HG03060 (cell line): Measurements from ENCODE around the gene FMO1.
A peak's percentile ranks its signal among the peaks of the same experiment; 100 is the strongest.
"Not testable (repeated sequence)": the region's sequence is repeated elsewhere in the genome, so short reads cannot be mapped to it uniquely, and the experiment has no call there.

Source experiments
- ATAC-seq: cut with Tn5 transposase; IDR thresholded peaks from one replicate; pipeline ENCODE4 v1.9.1; 2021; ENCODE audit warnings: low read depth, moderate number of reproducible peaks; ENCODE audit not compliant: unreplicated experiment

FMO1 gene

DNA sequence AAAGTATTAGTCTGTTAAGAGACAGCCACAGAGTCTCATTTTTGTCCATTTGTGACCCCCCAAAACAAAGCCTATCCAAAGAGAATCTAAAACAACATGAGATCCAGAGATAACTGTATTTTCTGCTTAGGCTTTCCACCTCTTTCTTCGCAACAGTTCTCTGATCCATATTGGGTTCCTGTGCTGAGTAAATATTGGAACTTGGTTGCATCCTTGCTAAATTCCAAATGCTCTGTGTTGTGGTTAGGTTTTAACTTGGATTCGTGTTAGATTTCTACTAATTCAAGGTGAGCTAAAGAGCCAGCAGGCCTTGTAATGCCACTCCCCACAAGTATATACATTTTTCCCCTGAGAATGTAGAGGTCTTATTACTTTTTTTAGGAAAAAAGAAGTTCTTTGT, 29.2 kb downstream of the FMO1 start:
- no peak for ATAC-seq

DNA sequence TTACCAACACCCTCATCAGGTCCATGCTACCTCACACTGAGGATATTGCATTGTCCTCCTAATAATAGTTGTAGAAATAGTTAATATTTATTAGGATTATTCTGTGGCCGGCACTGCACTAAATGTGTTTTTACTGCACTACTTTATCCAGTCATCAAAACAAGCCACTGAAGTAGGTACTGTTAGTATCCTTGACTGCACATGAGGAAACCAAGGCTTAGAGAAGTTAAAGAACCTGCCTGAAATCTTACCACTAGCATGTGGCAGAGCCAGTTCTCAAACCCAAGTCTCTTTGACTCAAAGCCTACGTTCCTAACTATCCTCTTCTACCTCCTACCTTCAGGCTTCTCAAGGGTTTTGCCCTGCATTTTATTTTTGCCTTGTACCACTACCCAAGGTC, 30.9 kb downstream of the FMO1 start:
- no peak for ATAC-seq

DNA sequence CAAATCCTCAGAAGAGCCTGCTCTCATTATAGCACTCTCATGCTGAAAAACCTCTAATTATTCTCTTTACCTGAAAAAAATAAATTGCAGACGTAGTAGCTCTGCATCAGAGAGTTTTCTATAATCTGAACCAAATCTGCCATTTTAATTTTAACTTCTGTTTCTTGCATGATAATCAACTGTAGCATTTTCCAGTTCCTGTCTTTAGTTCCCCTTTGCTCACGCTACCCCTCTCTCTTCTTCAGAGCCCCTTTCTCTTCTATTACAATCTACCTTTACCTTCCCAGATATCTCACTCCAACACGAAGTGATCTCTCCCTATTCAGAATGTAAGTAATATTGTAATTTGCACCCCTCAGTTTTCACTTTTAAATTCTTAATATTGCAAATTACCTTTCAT, 31.4 kb downstream of the FMO1 start:
- no peak for ATAC-seq

DNA sequence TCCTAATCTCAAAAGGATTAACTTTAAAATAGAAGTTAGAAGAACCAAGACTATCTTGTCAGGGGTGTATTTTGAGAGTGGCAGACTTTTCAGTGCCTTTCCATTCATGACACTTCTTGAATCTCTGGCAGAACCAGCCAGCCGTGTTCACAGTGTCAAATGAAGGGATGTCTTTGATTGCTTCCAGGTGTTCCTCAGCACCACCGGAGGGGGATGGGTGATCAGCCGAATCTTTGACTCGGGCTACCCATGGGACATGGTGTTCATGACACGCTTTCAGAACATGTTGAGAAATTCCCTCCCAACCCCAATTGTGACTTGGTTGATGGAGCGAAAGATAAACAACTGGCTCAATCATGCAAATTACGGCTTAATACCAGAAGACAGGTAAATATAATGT, 32.3 kb downstream of the FMO1 start:
- no peak for ATAC-seq

DNA sequence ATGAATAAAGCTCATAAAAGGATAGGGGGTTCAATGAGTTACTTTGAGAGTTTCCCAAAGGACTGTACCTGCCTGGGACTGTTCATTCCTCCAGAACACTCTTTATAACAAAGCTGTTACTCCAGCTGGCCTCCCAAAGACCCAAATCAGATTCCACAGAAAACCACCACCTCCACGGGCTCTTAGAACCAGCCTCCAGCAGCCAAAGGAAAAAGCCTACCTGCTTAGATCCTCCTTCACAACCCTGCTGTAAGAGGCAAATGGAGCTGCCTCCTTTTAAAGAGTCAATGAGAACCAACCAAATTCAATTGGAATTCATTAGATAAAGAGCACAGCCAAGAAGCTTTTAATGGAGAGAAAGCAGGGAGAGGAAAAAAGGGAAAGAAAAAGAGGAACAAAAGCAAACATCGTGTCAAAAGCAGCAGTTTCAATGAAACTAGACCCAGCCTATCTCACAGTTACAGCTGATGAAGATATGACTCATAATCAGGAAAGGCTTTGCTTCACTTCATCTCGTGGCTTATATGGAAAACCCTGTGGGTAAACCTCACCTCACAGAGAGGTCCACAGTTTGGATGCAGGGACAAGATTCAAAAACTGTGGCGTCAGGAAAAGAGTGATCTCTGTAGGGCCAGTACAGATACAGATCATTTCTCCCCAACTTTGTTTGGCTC, 37.9 kb downstream of the FMO1 start:
- no peak for ATAC-seq

DNA sequence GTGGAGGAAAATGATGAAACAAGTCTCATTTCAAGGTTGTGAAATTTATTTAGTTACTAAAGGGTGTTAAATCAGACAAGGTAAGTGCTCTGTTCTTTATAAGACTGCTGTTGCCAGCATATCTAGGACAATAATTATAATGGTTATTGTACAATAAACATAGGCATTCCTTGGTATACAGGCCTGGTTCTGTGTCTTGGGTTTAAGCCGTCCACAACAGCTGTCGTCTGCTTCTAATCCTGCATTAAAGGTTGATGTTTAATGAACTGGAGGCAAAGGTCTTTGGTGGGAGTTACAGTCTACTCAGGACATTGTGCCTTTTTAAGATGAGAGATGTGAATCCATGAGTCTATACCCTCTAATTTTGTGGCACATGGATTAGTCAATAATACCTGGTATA, 42.3 kb downstream of the FMO1 start:
- no peak for ATAC-seq

DNA sequence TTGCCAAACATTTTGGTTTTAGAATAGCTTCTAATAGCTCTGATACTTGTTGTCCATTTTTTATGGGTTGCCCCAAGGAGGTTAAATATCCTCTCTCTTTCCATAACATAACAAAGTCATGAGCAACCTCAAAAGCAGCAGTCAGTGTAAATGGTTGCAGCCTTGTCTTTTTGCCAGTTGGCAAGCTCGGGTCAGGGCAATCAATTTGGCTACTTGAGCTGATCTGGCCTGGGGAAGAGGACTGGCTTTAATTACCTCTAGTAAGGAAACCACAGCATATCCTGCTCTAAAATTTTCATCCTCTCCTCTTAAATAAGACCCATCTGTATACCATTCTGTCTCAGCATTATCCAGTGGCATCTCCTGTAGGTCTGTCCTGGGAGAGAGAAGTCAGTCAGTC, 44.5 kb downstream of the FMO1 start:
- ATAC-seq = no peak

DNA sequence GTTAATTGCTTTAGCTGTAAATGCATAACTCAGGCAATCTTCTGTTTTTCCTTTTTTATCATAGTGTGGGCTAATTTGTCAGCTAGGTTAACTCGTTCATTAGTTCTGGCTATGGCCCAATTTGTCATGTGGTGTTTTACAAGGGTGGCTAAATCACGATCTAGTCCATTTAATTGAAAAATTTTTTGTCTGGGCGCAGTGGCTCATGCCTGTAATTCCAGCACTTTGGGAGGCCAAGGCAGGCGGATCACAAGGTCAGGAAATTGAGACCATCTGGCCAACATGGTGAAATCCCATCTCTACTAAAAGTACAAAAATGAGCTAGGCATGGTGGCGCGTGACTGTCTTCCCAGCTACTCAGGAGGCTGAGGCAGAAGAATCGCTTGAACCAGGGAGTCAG, 47.1 kb downstream of the FMO1 start:
- not testable (repeated sequence) for ATAC-seq

DNA sequence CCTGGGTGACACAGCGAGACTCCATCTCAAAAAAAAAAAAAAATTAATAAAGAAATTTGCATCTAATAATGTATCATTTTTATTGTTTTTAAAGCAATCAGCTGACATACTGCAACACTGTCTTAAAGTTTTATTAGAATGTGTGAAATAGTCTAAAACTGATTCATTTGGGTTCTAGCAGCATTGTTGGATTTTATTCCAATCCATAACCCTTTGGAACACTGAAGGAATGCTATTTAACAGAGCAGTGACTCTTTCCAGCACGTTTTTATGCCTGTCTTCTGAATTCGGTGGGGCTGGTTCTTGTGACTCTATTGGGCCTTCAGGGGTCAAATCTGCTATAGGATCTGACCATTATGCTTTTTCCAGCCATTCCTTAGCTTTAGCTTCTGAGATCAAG, 47.5 kb downstream of the FMO1 start:
- no peak for ATAC-seq

DNA sequence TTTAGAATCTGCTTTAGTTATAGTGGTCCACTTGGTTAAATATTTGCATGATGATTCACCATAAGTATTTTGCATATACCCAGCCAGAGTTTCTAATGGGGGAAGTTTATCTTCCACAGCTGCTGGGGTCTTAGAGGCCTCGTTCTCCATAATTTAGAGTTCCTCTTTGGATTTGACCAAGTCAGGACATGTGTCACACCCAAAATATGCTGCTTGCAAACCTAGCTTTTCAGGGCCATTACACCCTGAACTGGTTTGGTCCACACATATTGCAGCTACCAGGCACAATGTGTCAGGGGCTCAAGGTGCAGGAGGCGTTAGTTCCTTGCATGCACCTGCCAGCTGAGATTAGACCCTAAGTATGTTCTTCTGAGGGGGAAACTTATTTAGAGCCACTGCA, 48.6 kb downstream of the FMO1 start:
- no peak for ATAC-seq

DNA sequence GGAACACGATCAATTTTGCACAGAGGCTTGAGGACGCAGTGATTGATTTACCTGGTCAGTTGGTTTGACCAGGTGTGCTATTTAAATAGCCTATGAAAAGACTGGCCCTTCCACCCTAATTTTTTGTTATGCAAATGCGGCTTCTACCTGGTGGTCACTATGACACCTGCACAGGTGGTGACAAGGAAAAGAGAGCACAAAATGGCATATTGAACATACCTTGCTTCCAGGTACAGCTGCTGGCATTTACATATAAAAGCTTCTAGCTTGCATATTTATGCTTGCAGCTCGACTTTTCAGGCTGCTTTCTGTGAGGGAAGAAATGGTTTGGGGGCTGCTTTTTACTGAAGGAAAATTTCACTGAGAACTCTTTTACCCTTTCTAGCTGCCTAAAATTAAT, 50.4 kb downstream of the FMO1 start:
- ATAC-seq = no peak

DNA sequence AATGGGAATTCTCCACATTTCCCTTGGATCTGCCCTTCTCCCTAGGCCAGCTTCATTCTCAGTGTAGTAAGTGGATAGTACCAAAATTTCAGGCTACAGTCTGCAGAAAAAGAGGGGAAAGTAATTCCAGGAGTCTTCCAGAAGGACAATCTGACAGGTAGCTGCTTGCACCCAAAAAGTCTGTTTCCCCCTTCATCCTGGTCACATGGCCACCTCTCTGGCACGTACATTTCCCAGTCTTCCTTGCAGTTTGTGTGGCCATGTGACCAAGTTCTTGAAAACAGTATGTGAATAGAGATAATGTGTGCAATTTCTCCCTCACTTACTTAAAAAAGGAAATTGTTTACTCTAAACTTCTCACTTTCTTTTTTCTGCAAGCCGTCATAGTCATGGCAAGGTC, 51.0 kb downstream of the FMO1 start:
- no peak for ATAC-seq

DNA sequence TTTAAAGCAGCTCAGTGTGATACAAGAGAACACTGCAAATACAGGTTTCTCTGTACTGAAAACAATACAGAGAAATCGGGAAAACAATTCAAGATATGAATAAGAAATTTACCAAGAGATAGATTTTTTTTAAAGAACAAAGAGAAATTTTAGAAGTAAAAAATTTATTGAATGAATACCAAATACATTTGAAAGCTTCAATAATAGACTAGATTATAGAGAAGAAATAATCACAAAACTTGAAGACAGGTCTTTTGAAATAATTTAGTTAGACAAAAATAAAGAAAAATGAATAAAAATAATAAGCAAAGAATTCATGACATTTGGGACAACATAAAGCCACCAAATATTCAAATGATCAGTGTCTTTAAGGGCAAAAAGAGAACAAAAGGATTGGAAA, 52.1 kb downstream of the FMO1 start:
- ATAC-seq = no peak

DNA sequence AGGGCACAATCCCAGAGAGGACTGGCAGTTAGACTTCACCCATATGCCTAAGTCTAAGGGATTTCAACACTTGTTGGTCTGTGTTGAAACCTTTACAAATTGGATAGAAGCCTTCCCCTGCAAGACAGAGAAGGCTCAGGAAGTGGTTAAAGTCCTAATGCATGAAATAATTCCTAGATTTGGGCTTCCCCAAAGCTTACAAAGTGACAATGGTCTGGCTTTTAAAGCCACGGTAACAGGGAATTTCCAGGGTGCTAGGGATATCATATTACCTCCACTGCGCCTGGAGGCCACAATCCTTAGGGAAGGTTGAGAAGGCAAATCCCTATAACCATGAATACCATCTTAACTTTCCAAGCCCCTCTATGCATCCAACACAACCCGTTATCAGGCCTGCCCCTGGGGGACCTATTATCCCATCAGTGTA, 62.4 kb downstream of the FMO1 start:
- no peak for ATAC-seq

DNA sequence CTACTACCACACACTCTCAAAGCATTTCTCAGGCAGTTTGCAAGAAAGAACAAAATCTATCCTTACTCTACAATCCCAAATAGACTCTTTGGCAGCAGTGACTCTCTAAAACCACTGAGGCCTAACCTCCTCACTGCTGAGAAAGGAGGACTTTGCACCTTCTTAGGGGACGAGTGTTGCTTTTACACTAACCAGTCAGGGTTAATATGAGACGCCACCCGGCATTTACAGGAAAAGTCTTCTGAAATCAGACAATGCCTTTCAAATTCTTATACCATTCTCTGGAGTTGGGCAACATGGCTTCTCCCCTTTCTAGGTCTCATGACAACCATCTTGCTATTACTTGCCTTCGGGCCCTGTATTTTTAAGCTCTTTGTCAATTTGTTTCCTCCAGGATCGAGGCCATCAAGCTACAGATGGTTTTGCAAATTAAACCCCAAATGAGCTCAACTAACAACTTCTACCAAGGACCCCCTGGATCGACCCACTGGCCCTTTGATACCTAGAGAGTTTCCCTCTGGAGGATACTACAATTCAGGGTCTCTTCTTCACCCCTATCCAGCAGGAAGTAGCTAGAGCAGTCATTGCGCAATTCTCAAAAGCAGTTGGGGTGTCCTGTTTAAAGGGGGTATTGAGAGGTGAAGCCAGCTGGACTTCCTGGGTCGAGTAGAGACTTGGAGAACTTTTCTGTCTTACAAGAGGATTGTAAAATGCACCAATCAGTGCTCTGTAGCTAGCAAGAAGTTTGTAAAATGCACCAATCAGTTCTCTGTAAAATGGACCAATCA, 63.7 kb downstream of the FMO1 start:
- no peak for ATAC-seq

DNA sequence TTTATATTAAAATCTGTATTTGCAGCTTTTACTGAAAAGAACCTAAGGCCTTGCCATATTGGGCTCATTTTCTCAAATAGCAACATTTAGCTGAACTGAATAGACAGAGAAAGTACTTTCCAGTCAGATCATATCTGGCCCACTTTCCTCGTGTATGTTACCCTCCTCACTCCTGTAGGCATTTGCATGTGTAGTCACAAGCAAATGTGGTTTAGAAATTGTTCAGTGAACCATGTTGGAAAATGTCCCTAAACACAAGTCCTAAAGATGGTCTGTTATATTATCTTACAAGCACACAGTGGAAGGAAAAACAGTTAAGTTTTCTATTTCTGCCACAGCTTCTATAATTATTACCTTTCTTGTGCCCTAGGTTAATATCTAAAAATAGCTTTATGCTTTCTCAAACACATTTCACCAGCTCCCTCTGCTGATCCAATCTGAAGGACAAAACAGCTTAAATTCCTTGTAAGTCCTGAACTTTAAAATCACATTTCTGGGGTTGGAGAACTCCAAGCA, 65.1 kb downstream of the FMO1 start:
- peak; percentile 54 for ATAC-seq

DNA sequence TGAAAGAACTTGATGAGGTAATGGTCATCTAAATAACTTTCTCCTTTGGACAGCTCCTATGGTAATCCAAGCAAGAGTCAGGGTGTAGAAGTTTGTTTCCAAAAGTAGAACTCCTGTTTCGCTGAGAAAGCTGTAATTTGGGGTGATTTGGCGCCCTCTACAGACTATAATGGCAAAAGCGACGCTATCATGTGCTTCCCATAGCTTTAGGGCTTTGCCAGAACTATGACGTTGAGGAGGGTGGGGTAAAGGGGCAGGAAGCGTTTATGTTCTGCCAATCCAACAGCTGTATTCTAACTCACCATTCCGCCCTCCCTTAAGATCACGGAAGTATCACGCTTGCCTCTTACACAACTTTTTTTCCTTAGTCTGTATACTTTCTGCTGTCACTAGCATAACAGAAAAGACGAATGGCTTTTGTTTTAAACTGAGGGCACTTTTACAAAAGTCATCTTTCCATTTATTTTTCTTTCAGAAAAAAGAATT, 65.6 kb downstream of the FMO1 start, which contains the start of gene FMO4:
Gene FMO4, plus strand, starts transcription at position 349 of the 486 bp plus-strand sequence. CDS start 5,643 bp downstream, outside the sequence.
- ATAC-seq = peak; percentile 95

DNA sequence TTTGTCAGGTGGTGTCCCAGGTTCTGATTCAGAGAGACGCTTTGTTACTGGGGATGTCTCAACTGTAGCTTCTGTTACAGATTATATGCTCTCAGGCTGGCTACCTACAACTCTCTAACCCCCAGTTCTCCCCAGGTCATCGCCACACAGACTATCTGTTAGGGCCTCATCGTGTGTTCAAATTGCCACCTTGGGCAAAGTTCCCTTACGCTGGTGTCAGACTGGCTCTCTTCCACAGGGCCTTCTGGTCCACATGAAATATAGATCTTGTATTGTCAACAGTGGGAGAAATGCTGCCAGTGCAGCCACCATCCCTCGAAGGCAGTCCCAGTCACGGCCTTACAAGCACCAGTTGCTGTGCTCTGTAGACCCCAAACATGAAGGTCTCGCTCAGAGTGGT, 81.0 kb downstream of the FMO1 start:
- no peak for ATAC-seq

DNA sequence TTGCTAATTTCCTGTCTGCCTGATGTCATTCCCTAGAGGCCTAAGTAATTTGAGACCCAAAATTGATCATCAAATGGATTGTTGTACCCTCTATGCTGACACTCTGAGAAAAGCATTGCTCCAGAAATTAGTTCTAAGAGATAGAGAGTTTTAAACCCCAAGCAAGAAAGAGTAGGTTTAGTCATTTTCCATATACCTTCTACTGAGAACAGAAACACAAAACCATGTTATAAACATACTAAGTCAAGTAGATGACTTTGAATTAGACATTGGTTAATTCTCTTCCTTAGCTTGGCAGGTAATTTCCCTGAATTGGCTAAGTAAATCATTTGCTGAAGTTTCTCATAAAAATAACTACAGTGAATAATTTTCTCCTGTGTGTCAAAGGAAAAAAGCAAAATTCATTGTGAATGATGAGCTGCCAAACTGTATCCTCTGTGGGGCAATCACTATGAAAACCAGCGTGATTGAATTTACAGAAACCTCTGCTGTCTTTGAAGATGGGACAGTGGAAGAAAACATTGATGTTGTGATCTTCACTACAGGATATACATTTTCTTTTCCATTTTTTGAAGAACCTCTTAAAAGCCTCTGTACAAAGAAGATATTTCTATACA, 85.8 kb downstream of the FMO1 start:
- ATAC-seq = no peak
